Putamen (tissue), 1 donor: ENCODE measurements around the gene SH3BP2.

Source experiments
- DNase-seq: peaks from one replicate; pipeline ENCODE4 v3.0.0-alpha.2; 2016; ENCODE audit warnings: low spot score

SH3BP2 gene

GRCh38 chr4:2803624-2804448 lies 11.0 kb downstream of the SH3BP2 start:
- no peak for DNase-seq

- no peak for DNase-seq
Measured at GRCh38 chr4:2804449-2804972, 11.6 kb downstream of the SH3BP2 start.

GRCh38 chr4:2804973-2805501 lies 12.2 kb downstream of the SH3BP2 start:
- DNase-seq: no peak

GRCh38 chr4:2805712-2806389 lies 13.0 kb downstream of the SH3BP2 start:
- DNase-seq: no peak

GRCh38 chr4:2806390-2807355 lies 13.8 kb downstream of the SH3BP2 start:
- DNase-seq: peak; percentile 46

GRCh38 chr4:2807571-2807970 lies 14.7 kb downstream of the SH3BP2 start:
- DNase-seq: no peak

- no peak for DNase-seq
Measured at GRCh38 chr4:2808001-2808400, 15.1 kb downstream of the SH3BP2 start.

GRCh38 chr4:2809610-2810180 lies 16.8 kb downstream of the SH3BP2 start:
- DNase-seq: no peak

GRCh38 chr4:2810388-2810787 lies 17.5 kb downstream of the SH3BP2 start:
- DNase-seq: no peak

GRCh38 chr4:2811830-2812611 lies 19.1 kb downstream of the SH3BP2 start:
- DNase-seq: peak; percentile 27

GRCh38 chr4:2812612-2813354 lies 19.9 kb downstream of the SH3BP2 start:
- DNase-seq: no peak

- DNase-seq: no peak
Measured at GRCh38 chr4:2813446-2814405, 20.8 kb downstream of the SH3BP2 start.

GRCh38 chr4:2814627-2815270 lies 21.9 kb downstream of the SH3BP2 start:
- no peak for DNase-seq

GRCh38 chr4:2816401-2816954 lies 23.6 kb downstream of the SH3BP2 start:
- DNase-seq: no peak

GRCh38 chr4:2817137-2817536 lies 24.3 kb downstream of the SH3BP2 start:
- no peak for DNase-seq

GRCh38 chr4:2817701-2818350 lies 24.9 kb downstream of the SH3BP2 start:
- DNase-seq: no peak

- no peak for DNase-seq
Measured at GRCh38 chr4:2818351-2818939, 25.6 kb downstream of the SH3BP2 start.
